ENCODE results near the gene CENPP.

GRCh38 chr9:92298036-92298435, 27.7 kb upstream of the CENPP start:
- TF ChIP-seq CTCF (IDR thresholded peaks at IDR 0.05): no peak
- TF ChIP-seq POLR2A (IDR thresholded peaks at IDR 0.05): no peak

Data from body of pancreas (tissue), 4 donors.